ENCODE measurements around the gene PLD3. TPM values are rescaled to one million over a fixed set of nuclear protein-coding genes. Genes with fewer than 3 reads are reported as not detected.
A peak's percentile ranks its signal among the peaks of the same experiment; 100 is the strongest.

Gene PLD3
- total RNA-seq, 3 donors from 2014 or later (not counting 1 experiment from before 2014, with no cell fraction given): 107 to 140 (median 109) TPM

DNA sequence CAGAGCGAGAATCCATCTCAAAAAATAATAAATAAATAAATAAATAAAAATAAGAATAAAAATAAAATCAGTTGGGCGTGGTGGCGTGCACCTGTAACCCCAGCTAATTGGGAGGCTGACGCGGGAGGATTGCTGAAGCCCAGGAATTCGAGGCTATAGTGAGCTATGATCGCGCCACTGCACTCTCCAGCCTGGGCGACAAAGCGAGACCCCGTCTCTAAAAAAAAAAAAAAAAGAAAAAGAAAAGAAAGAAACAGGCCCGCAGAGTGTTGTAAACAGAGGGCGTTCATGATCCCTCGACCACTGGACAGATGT, 71.9 kb downstream of the PLD3 start:
- TF ChIP-seq, protein P1, sequence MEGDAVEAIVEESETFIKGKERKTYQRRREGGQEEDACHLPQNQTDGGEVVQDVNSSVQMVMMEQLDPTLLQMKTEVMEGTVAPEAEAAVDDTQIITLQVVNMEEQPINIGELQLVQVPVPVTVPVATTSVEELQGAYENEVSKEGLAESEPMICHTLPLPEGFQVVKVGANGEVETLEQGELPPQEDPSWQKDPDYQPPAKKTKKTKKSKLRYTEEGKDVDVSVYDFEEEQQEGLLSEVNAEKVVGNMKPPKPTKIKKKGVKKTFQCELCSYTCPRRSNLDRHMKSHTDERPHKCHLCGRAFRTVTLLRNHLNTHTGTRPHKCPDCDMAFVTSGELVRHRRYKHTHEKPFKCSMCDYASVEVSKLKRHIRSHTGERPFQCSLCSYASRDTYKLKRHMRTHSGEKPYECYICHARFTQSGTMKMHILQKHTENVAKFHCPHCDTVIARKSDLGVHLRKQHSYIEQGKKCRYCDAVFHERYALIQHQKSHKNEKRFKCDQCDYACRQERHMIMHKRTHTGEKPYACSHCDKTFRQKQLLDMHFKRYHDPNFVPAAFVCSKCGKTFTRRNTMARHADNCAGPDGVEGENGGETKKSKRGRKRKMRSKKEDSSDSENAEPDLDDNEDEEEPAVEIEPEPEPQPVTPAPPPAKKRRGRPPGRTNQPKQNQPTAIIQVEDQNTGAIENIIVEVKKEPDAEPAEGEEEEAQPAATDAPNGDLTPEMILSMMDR (IDR thresholded peaks at IDR 0.05): no peak
- H3K27me3 Mint-ChIP-seq (ENCODE audit: low read depth in 2 of 2): no peaks in the 10 kb centered on the region
- peak overlapping the region; percentile 90 for H3K4me3 Mint-ChIP-seq
- 65% methylated on average over 13 of the region's 14 CpGs for WGBS (ENCODE audit: insufficient coverage)
- peak overlapping the region; percentile 82 to 88 for H3K27ac Mint-ChIP-seq
- peaks cover 36 to 56% of the 10 kb centered on the region in 2 donors for H3K4me1 Mint-ChIP-seq
- H3K4me1 ChIP-seq (ENCODE audit: control insufficient read depth, insufficient read depth, low read length): peaks cover 49% of the 10 kb centered on the region
- intact Hi-C loops (cut with micrococcal nuclease): loop anchor here (5.0 kb wide), 1 partner anchor 177 kb away; no protein-coding TSS in a partner anchor
- H3K27ac ChIP-seq (ENCODE audit: low read length): peak overlapping the region; percentile 95
- no peaks in the 10 kb centered on the region for H3K9me3 ChIP-seq (ENCODE audit: control insufficient read depth, insufficient read depth, low read length)
- DNase-seq (no peak), ATAC-seq (peak in 1 of 3 donors; percentile 1)
- no peaks in the 10 kb centered on the region for H3K9me3 Mint-ChIP-seq
- no peaks in the 10 kb centered on the region for H3K27me3 ChIP-seq (ENCODE audit: control insufficient read depth, insufficient read depth, low read length)
- no peaks in the 10 kb centered on the region for H3K36me3 Mint-ChIP-seq
- H3K4me3 ChIP-seq (ENCODE audit: low read length): peak overlapping the region; percentile 88
- peaks cover 10% of the 10 kb centered on the region for H3K36me3 ChIP-seq (ENCODE audit: control insufficient read depth, insufficient read depth, low read length)

DNA sequence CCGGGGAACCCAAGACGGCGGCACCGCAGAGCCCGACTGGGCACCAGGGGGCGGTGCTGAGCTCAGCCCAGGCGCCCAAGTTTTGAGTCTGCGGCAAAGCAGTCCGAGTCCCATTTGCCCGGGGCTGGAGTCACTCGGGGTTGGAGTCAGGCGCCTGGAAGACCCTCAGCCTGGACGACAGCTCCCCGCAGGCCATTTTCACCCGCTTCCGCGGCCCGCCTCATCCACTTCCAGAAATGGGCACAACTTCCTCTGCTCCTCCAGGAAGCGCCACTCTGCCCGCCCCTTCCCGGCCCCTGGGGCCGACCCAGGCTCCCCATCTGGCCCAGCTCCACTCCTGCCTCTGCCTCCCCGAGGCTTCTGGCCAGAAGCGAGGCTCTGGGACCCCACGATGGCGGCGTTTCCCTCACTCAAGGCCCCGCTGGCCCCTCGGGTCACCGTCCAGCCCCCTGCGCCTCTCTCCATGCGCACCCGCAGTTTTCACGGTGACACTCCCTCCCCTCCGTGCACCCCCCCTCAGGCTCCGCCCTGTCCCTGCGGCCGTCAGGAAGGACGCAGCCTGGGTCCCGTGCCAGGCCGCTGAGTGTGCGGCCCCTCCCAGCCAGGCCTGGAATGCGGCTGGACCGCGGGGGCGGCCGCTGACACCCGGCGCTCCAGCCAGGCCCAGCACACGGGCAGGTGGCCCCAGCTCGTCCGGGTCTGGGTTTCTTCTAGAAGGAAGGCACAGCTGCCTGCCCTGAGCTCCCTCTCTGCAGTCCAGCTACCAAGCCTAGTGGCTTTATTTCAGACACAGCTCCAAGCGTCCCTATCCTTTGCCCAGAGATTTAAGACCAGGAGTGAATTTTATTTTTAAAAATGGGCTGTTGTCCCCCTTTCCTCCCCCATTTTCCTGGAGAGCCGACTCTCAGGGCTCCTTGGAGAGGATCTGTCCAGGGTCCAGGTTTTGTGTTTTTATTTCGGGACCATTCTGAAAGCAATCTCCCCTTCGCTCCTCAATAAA, 72.6 kb downstream of the PLD3 start:
- peak; percentile 49 to 75 (median 55) for ATAC-seq
- H3K36me3 Mint-ChIP-seq: no peaks in the 10 kb centered on the region
- Histone ChIP-seq H3K4me1 (ENCODE audit: control insufficient read depth, insufficient read depth, low read length) (peaks cover 44% of the 10 kb centered on the region), H3K36me3 (ENCODE audit: control insufficient read depth, insufficient read depth, low read length) (peaks cover 10% of the 10 kb centered on the region), H3K9me3 (ENCODE audit: control insufficient read depth, insufficient read depth, low read length) (no peaks in the 10 kb centered on the region), H3K4me3 (ENCODE audit: low read length) (peak overlapping the region; percentile 88), H3K27me3 (ENCODE audit: control insufficient read depth, insufficient read depth, low read length) (no peaks in the 10 kb centered on the region), H3K27ac (ENCODE audit: low read length) (peak overlapping the region; percentile 95)
- 1% methylated on average over 54 of the region's 56 CpGs for WGBS (ENCODE audit: insufficient coverage)
- peaks cover 38 to 56% of the 10 kb centered on the region in 2 donors for H3K4me1 Mint-ChIP-seq
- H3K27ac Mint-ChIP-seq: peak overlapping the region; percentile 82 to 88
- DNase-seq: peak; percentile 79 to 81
- no peaks in the 10 kb centered on the region for H3K27me3 Mint-ChIP-seq (ENCODE audit: low read depth in 2 of 2)
- H3K4me3 Mint-ChIP-seq: peak overlapping the region; percentile 90
- H3K9me3 Mint-ChIP-seq: no peaks in the 10 kb centered on the region
- TF ChIP-seq, protein P1 (IDR thresholded peaks at IDR 0.05): peak; percentile 95
- intact Hi-C loops (cut with micrococcal nuclease): loop anchor here (5.0 kb wide), 1 partner anchor 176 kb away; no protein-coding TSS in a partner anchor

DNA sequence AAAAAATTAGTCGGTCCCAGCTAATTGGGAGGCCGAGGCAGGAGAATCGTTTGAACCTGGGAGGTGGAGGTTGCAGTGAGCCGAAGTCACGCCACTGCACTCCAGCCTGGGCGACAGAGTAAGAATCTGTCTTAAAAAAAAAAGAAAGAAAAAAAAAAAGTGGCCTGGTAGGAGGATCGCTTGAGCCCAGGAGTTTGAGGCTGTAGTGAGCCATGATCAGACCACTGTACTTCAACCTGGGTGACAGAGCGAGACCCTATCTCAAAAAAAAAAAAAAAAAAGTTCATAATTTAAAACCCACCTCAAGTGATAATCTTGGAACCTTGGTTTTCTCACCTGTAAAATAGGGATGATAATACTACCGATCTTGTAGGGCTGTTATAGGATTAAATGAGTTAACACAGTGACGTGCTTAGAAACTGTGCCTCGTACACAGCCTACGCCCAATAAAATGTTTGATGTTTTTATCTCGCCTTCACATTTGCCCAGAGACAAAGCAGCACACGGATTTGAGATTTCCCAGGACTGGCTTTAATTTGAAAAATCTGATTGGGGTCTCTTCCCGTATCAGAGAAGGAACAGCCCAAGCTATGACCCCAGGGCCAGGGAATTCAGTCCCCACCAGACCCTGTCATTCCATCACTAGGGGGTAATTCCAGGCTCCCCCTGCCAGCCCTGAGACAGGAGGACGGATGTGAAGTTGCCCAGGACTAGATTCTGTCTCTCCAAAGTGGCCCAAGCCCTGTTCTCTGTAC, 73.7 kb downstream of the PLD3 start:
- no peaks in the 10 kb centered on the region for H3K27me3 ChIP-seq (ENCODE audit: control insufficient read depth, insufficient read depth, low read length)
- peak in 1 of 2 donors; percentile 21 for DNase-seq
- 97% methylated on average over 15 of the region's 16 CpGs for WGBS (ENCODE audit: insufficient coverage)
- H3K27me3 Mint-ChIP-seq (ENCODE audit: low read depth in 2 of 2): no peaks in the 10 kb centered on the region
- H3K4me1 ChIP-seq (ENCODE audit: control insufficient read depth, insufficient read depth, low read length): peaks cover 37% of the 10 kb centered on the region
- TF ChIP-seq, protein P1 (IDR thresholded peaks at IDR 0.05): no peak
- H3K36me3 Mint-ChIP-seq: no peaks in the 10 kb centered on the region
- ATAC-seq: no peak
- H3K4me3 ChIP-seq (ENCODE audit: low read length): no peak overlapping the region
- no peaks in the 10 kb centered on the region for H3K9me3 Mint-ChIP-seq
- H3K9me3 ChIP-seq (ENCODE audit: control insufficient read depth, insufficient read depth, low read length): no peaks in the 10 kb centered on the region
- peak overlapping the region; percentile 45 to 82 for H3K27ac Mint-ChIP-seq
- intact Hi-C loops (cut with micrococcal nuclease): loop anchor here (5.0 kb wide), 1 partner anchor 175 kb away; no protein-coding TSS in a partner anchor
- no peak overlapping the region for H3K27ac ChIP-seq (ENCODE audit: low read length)
- H3K4me3 Mint-ChIP-seq: peak overlapping the region; percentile 82
- H3K36me3 ChIP-seq (ENCODE audit: control insufficient read depth, insufficient read depth, low read length): peaks cover 10% of the 10 kb centered on the region
- peaks cover 34 to 53% of the 10 kb centered on the region in 2 donors for H3K4me1 Mint-ChIP-seq

All from natural killer cell (primary cell).